Subcutaneous abdominal adipose tissue (tissue), 5 donors: ENCODE measurements around the gene SAMD4A.

Experiments used
- H3K27ac ChIP-seq: one replicate; pipeline ENCODE4 v1.7.0; 2013; ENCODE audit warnings: low read depth, mild to moderate bottlenecking, inconsistent platforms, low read length, moderate library complexity
- H3K27me3 ChIP-seq, 5 donors: one replicate each; pipeline ENCODE4 v1.7.0; 2013; ENCODE audit warnings: low read length in 5 of 5, inconsistent platforms in 1 of 5; ENCODE audit not compliant: control insufficient read depth in 5 of 5, insufficient read depth in 4 of 5
- H3K36me3 ChIP-seq, 5 donors: one replicate each; pipeline ENCODE4 v1.7.0; 2013; ENCODE audit warnings: low read length in 5 of 5; ENCODE audit not compliant: control insufficient read depth in 5 of 5, insufficient read depth in 5 of 5
- H3K4me1 ChIP-seq, 5 donors: one replicate each; pipeline ENCODE4 v1.7.0; 2013; ENCODE audit warnings: low read length in 5 of 5, mild to moderate bottlenecking in 3 of 5, moderate library complexity in 1 of 5; ENCODE audit not compliant: control insufficient read depth in 5 of 5, insufficient read depth in 5 of 5
- H3K4me3 ChIP-seq, 5 donors: one replicate each; pipeline ENCODE4 v1.7.0; 2013; ENCODE audit warnings: low read length in 5 of 5, low read depth in 1 of 5
- H3K9ac ChIP-seq, 5 donors: one replicate each; pipeline ENCODE4 v1.7.0; 2013; ENCODE audit warnings: low read length in 5 of 5, mild to moderate bottlenecking in 4 of 5, moderate library complexity in 3 of 5
- H3K9me3 ChIP-seq, 5 donors: one replicate each; pipeline ENCODE4 v1.7.0; 2013; ENCODE audit warnings: low read length in 5 of 5; ENCODE audit not compliant: control insufficient read depth in 5 of 5
- donor health status: healthy.
- donor health status: healthy.
- donor health status: healthy.
- donor health status: healthy.
- donor health status: healthy.

SAMD4A gene

GRCh38 chr14:54638135-54638446 is 71.2 kb downstream of the SAMD4A start:
- H3K4me3 ChIP-seq, result no peak overlapping the region
- no peaks in the 10 kb centered on the region for H3K36me3 ChIP-seq
- H3K9me3 ChIP-seq, result no peaks in the 10 kb centered on the region
- peaks cover 0 to 19% (median 3%) of the 10 kb centered on the region in 5 donors for H3K4me1 ChIP-seq
- H3K27ac ChIP-seq, result no peak overlapping the region
- no peaks in the 10 kb centered on the region for H3K27me3 ChIP-seq
- no peak overlapping the region for H3K9ac ChIP-seq

- peaks cover 0 to 19% (median 3%) of the 10 kb centered on the region in 5 donors for H3K4me1 ChIP-seq
- H3K9ac ChIP-seq, result no peak overlapping the region
- no peaks in the 10 kb centered on the region for H3K27me3 ChIP-seq
- H3K9me3 ChIP-seq, result no peaks in the 10 kb centered on the region
- no peak overlapping the region for H3K27ac ChIP-seq
- H3K4me3 ChIP-seq, result no peak overlapping the region
- no peaks in the 10 kb centered on the region for H3K36me3 ChIP-seq
These were observed 72.7 kb downstream of the SAMD4A start for GRCh38 chr14:54639611-54640010.

GRCh38 chr14:54640506-54640905 is 73.6 kb downstream of the SAMD4A start:
- no peak overlapping the region for H3K4me3 ChIP-seq
- no peak overlapping the region for H3K27ac ChIP-seq
- H3K27me3 ChIP-seq, result no peaks in the 10 kb centered on the region
- no peaks in the 10 kb centered on the region for H3K36me3 ChIP-seq
- peaks cover 0 to 19% (median 3%) of the 10 kb centered on the region in 5 donors for H3K4me1 ChIP-seq
- H3K9ac ChIP-seq, result no peak overlapping the region
- H3K9me3 ChIP-seq, result no peaks in the 10 kb centered on the region

- no peak overlapping the region for H3K4me3 ChIP-seq
- H3K27me3 ChIP-seq, result no peaks in the 10 kb centered on the region
- peaks cover 4 to 26% (median 8%) of the 10 kb centered on the region in 5 donors for H3K4me1 ChIP-seq
- no peak overlapping the region for H3K9ac ChIP-seq
- no peaks in the 10 kb centered on the region for H3K9me3 ChIP-seq
- H3K36me3 ChIP-seq, result no peaks in the 10 kb centered on the region
- H3K27ac ChIP-seq, result no peak overlapping the region
These were observed 75.2 kb downstream of the SAMD4A start for GRCh38 chr14:54642121-54642520.

GRCh38 chr14:54642801-54643695 is 76.1 kb downstream of the SAMD4A start:
- Histone ChIP-seq H3K27ac (no peak overlapping the region), H3K9ac (no peak overlapping the region), H3K4me3 (no peak overlapping the region), H3K36me3 (no peaks in the 10 kb centered on the region), H3K27me3 (no peaks in the 10 kb centered on the region), H3K4me1 (peaks cover 4 to 30% (median 9%) of the 10 kb centered on the region in 5 donors), H3K9me3 (no peaks in the 10 kb centered on the region)

- no peaks in the 10 kb centered on the region for H3K27me3 ChIP-seq
- no peak overlapping the region for H3K4me3 ChIP-seq
- no peak overlapping the region for H3K9ac ChIP-seq
- no peaks in the 10 kb centered on the region for H3K9me3 ChIP-seq
- no peaks in the 10 kb centered on the region for H3K36me3 ChIP-seq
- peaks cover 4 to 33% (median 12%) of the 10 kb centered on the region in 5 donors for H3K4me1 ChIP-seq
- no peak overlapping the region for H3K27ac ChIP-seq
These were observed 76.8 kb downstream of the SAMD4A start for GRCh38 chr14:54643696-54644176.

GRCh38 chr14:54645639-54646038 is 78.7 kb downstream of the SAMD4A start:
- Histone ChIP-seq H3K4me1 (peaks cover 4 to 41% (median 21%) of the 10 kb centered on the region in 5 donors), H3K4me3 (no peak overlapping the region), H3K27me3 (no peaks in the 10 kb centered on the region), H3K27ac (peak overlapping the region; percentile 5), H3K9ac (no peak overlapping the region), H3K9me3 (no peaks in the 10 kb centered on the region), H3K36me3 (no peaks in the 10 kb centered on the region)

- no peak overlapping the region for H3K9ac ChIP-seq
These were observed 79.7 kb downstream of the SAMD4A start for GRCh38 chr14:54646626-54647025.

GRCh38 chr14:54647378-54647777 is 80.5 kb downstream of the SAMD4A start:
- H3K9me3 ChIP-seq, result no peaks in the 10 kb centered on the region
- peaks cover 7 to 51% (median 38%) of the 10 kb centered on the region in 5 donors for H3K4me1 ChIP-seq
- no peak overlapping the region for H3K4me3 ChIP-seq
- H3K27me3 ChIP-seq, result no peaks in the 10 kb centered on the region
- H3K36me3 ChIP-seq, result no peaks in the 10 kb centered on the region
- no peak overlapping the region for H3K27ac ChIP-seq
- H3K9ac ChIP-seq, result no peak overlapping the region

More at GRCh38 chr14:54646626-54647025, 79.7 kb downstream of the SAMD4A start:
- no peaks in the 10 kb centered on the region for H3K36me3 ChIP-seq
- H3K27me3 ChIP-seq, result no peaks in the 10 kb centered on the region
- no peaks in the 10 kb centered on the region for H3K9me3 ChIP-seq
- no peak overlapping the region for H3K27ac ChIP-seq
- peaks cover 4 to 48% (median 31%) of the 10 kb centered on the region in 5 donors for H3K4me1 ChIP-seq
- H3K4me3 ChIP-seq, result no peak overlapping the region

GRCh38 chr14:54649056-54649455 is 82.1 kb downstream of the SAMD4A start:
- no peak overlapping the region for H3K4me3 ChIP-seq
- no peaks in the 10 kb centered on the region for H3K36me3 ChIP-seq
- H3K4me1 ChIP-seq, result peaks cover 12 to 63% (median 54%) of the 10 kb centered on the region in 5 donors
- no peak overlapping the region for H3K9ac ChIP-seq
- no peaks in the 10 kb centered on the region for H3K27me3 ChIP-seq
- H3K9me3 ChIP-seq, result no peaks in the 10 kb centered on the region
- no peak overlapping the region for H3K27ac ChIP-seq
